ENCODE data around the gene NPM1.

Gene NPM1

GRCh38 chr5:171405615-171406014 lies 18.0 kb downstream of the NPM1 start:
- TF ChIP-seq TCF4 (CRISPR knock-in tag; IDR thresholded peaks at IDR 0.05; ENCODE audit: borderline replicate concordance), result peak; percentile 19; the same call in 1 of the 2 replicates
- TF ChIP-seq TOX (CRISPR knock-in tag; IDR thresholded peaks at IDR 0.05; ENCODE audit: borderline replicate concordance), result no peak
- peak; percentile 75 for ATAC-seq

GRCh38 chr5:171407234-171407633 lies 19.6 kb downstream of the NPM1 start:
- TF ChIP-seq CSDC2 (CRISPR knock-in tag; IDR thresholded peaks at IDR 0.05) (no peak), ZNF70 (CRISPR knock-in tag; IDR thresholded peaks at IDR 0.05) (no peak), TCF4 (CRISPR knock-in tag; IDR thresholded peaks at IDR 0.05; ENCODE audit: borderline replicate concordance) (no peak), PATZ1 (CRISPR knock-in tag; IDR thresholded peaks at IDR 0.05; ENCODE audit: borderline replicate concordance) (no peak), CSRNP3 (CRISPR knock-in tag; IDR thresholded peaks at IDR 0.05) (no peak), GLIS3 (CRISPR knock-in tag; IDR thresholded peaks at IDR 0.05) (no peak), ISL1 (CRISPR knock-in tag; IDR thresholded peaks at IDR 0.05) (no peak), CREB5 (CRISPR knock-in tag; IDR thresholded peaks at IDR 0.05; ENCODE audit: low read depth) (no peak), RARB (CRISPR knock-in tag; IDR thresholded peaks at IDR 0.05) (no peak)
- no peak for ATAC-seq

- no peak for TF ChIP-seq PPARA (CRISPR knock-in tag; IDR thresholded peaks at IDR 0.05; ENCODE audit: borderline replicate concordance)
- TF ChIP-seq RARB (CRISPR knock-in tag; IDR thresholded peaks at IDR 0.05), result no peak
- TF ChIP-seq ZFP3 (CRISPR knock-in tag; IDR thresholded peaks at IDR 0.05), result no peak
- ATAC-seq, result no peak
Observed at GRCh38 chr5:171409164-171410136, 21.8 kb downstream of the NPM1 start.

- no peak for ATAC-seq
- TF ChIP-seq CSRNP3 (CRISPR knock-in tag; IDR thresholded peaks at IDR 0.05) (no peak), PATZ1 (CRISPR knock-in tag; IDR thresholded peaks at IDR 0.05; ENCODE audit: borderline replicate concordance) (no peak), SNAI2 (CRISPR knock-in tag; IDR thresholded peaks at IDR 0.05) (no peak), ZNF70 (CRISPR knock-in tag; IDR thresholded peaks at IDR 0.05) (no peak), ARNTL (CRISPR knock-in tag; IDR thresholded peaks at IDR 0.05; ENCODE audit: borderline replicate concordance, low read depth) (no peak), CREB5 (CRISPR knock-in tag; IDR thresholded peaks at IDR 0.05; ENCODE audit: low read depth) (no peak), ZNF565 (CRISPR knock-in tag; conservative IDR thresholded peaks at IDR 0.05; ENCODE audit: low read depth) (no peak), ISL1 (CRISPR knock-in tag; IDR thresholded peaks at IDR 0.05) (no peak), ZFP30 (CRISPR knock-in tag; IDR thresholded peaks at IDR 0.05) (no peak), ZNF8 (CRISPR knock-in tag; IDR thresholded peaks at IDR 0.05) (no peak), POU6F1 (CRISPR knock-in tag; IDR thresholded peaks at IDR 0.05; ENCODE audit: borderline replicate concordance, low read depth) (no peak), ESRRG (CRISPR knock-in tag; IDR thresholded peaks at IDR 0.05) (no peak), RARB (CRISPR knock-in tag; IDR thresholded peaks at IDR 0.05) (no peak), ZC3H10 (CRISPR knock-in tag; IDR thresholded peaks at IDR 0.05) (no peak), PPARA (CRISPR knock-in tag; IDR thresholded peaks at IDR 0.05; ENCODE audit: borderline replicate concordance) (no peak), BACH2 (CRISPR knock-in tag; IDR thresholded peaks at IDR 0.05; ENCODE audit: borderline replicate concordance) (no peak), TOX (CRISPR knock-in tag; IDR thresholded peaks at IDR 0.05; ENCODE audit: borderline replicate concordance) (no peak)
Observed at GRCh38 chr5:171410181-171410580, 22.5 kb downstream of the NPM1 start.

All from SK-N-SH treated with all-trans-retinoic acid at 6 μM for 48 hours (cell line).